K562 (cell line): ENCODE measurements around the gene KLK13. TPM values are rescaled to one million over a fixed set of nuclear protein-coding genes. Genes with fewer than 3 reads are reported as not detected.
A peak's percentile ranks its signal among the peaks of the same experiment; 100 is the strongest.

Source experiments
- ATAC-seq: fragments of 200-7000 bp; cut with Tn5 transposase; 3 replicates; pipeline ENCODE4 v1.9.1; 2020; ENCODE audit warnings: moderate library complexity
- BruUV-seq: library from RNA; stranded (reverse); fragments of 400-500 nt; replicated peaks from 2 replicates; lab custom pipeline; 2021; lab: Mats Ljungman, UMichigan
- CTCF ChIA-PET: fragments of 300-600 bp; formaldehyde crosslinking; extraction: SDS; loops from one replicate; lab custom pipeline; 2021; ENCODE audit warnings: low intra/inter-chr PET ratio; lab: Yijun Ruan, JAX
- POLR2A ChIA-PET: fragments of 300-600, 350-650 bp; sonication (Branson Sonifier 250); formaldehyde crosslinking; extraction: SDS; loops from one replicate; lab custom pipeline; 2021; ENCODE audit warnings: antibody characterized with exemption, inconsistent platforms; lab: Yijun Ruan, JAX
- DNase-seq, 4 experiments: peaks; one replicate each; pipeline versions ENCODE4 v3.0.0 to v3.0.0-alpha.2; 2011 to 2018; ENCODE audit warnings: low spot score in 3 of 4, mixed read lengths in 3 of 4; ENCODE audit errors: extremely low read depth in 1 of 4
- FAIRE-seq: peaks from 2 replicates; lab custom pipeline; 2011; peaks lifted over from hg19 to GRCh38; lab: Jason Lieb, UNC
- H2AFZ ChIP-seq: 2 replicates; pipeline ENCODE4 v1.6.0; 2011; ENCODE audit warnings: low read depth, low read length, control low read depth, inconsistent platforms
- H3K27ac ChIP-seq: fragments of 200-600 bp; 3 replicates; pipeline ENCODE4 v1.8.0; 2011; ENCODE audit warnings: low read depth, mild to moderate bottlenecking, control low read depth, inconsistent platforms, low read length, moderate library complexity, mixed read lengths; ENCODE audit errors: extremely low read depth
- H3K27me3 ChIP-seq, 2 experiments: fragments of 300-600 bp in 1 of 2; 2 replicates in 1 of 2; 3 replicates in 1 of 2; pipeline versions ENCODE4 v1.6.0 to v1.8.0; 2011; ENCODE audit warnings: inconsistent platforms in 2 of 2, low read length in 2 of 2, mild to moderate bottlenecking in 1 of 2, mixed read lengths in 1 of 2, moderate library complexity in 1 of 2; ENCODE audit not compliant: control insufficient read depth in 2 of 2, insufficient read depth in 2 of 2
- H3K36me3 ChIP-seq: fragments of 300-600 bp; 3 replicates; pipeline ENCODE4 v1.8.0; 2011; ENCODE audit warnings: mild to moderate bottlenecking, low read length, inconsistent platforms; ENCODE audit not compliant: control insufficient read depth, insufficient read depth
- H3K4me1 ChIP-seq, 2 experiments: fragments of 200-600 bp in 1 of 2; replicated peaks in 1 of 2; 2 replicates in 1 of 2; 3 replicates in 1 of 2; pipeline versions ENCODE4 v1.5.1 to v1.8.0; 2011; ENCODE audit warnings: inconsistent platforms in 2 of 2, low read length in 2 of 2, mild to moderate bottlenecking in 1 of 2, mixed read lengths in 1 of 2, moderate library complexity in 1 of 2; ENCODE audit not compliant: control insufficient read depth in 2 of 2, insufficient read depth in 2 of 2
- H3K4me2 ChIP-seq: 2 replicates; pipeline ENCODE4 v1.6.1; 2011; ENCODE audit warnings: low read length, control low read depth, inconsistent platforms, mixed read lengths; ENCODE audit not compliant: insufficient read depth
- H3K4me3 ChIP-seq: fragments of 200-600 bp; sonication (generic), shearing (Covaris generic); 2 replicates; pipeline ENCODE4 v1.5.1; 2016; ENCODE audit warnings: control low read depth, inconsistent platforms
- H3K79me2 ChIP-seq: fragments of 200-600 bp; 3 replicates; pipeline ENCODE4 v1.8.0; 2011; ENCODE audit warnings: low read length, inconsistent platforms; ENCODE audit not compliant: control insufficient read depth, insufficient read depth
- H3K9ac ChIP-seq, 2 experiments: 2 replicates each; pipeline versions ENCODE4 v1.6.0 to v1.6.1; 2011; ENCODE audit warnings: low read depth in 2 of 2, low read length in 2 of 2, control low read depth in 1 of 2, inconsistent platforms in 1 of 2, mild to moderate bottlenecking in 1 of 2, mixed read lengths in 1 of 2; ENCODE audit not compliant: insufficient read depth in 1 of 2
- H3K9me1 ChIP-seq: one replicate; pipeline ENCODE4 v1.6.0; 2011; ENCODE audit warnings: inconsistent platforms, mild to moderate bottlenecking, low read length, moderate library complexity; ENCODE audit not compliant: control insufficient read depth, insufficient read depth
- H3K9me3 ChIP-seq: replicated peaks from 2 replicates; pipeline ENCODE4 v1.5.1; 2011; ENCODE audit warnings: low read depth, low read length, inconsistent platforms; ENCODE audit not compliant: control insufficient read depth, insufficient read depth
- H4K20me1 ChIP-seq: replicated peaks from 2 replicates; pipeline ENCODE4 v1.6.1; 2011; ENCODE audit warnings: low read length, inconsistent platforms, mixed read lengths; ENCODE audit not compliant: control insufficient read depth, insufficient read depth
- BCL6 ChIP-seq: fragments of 250-450 bp; sonication (Bioruptor Pico); IDR thresholded peaks from 2 replicates; pipeline ENCODE4 v1.4.0; 2020
- HDAC8 ChIP-seq: fragments of 450-650 bp; IDR thresholded peaks from 2 replicates; pipeline ENCODE4 v1.6.1; 2016; ENCODE audit warnings: mild to moderate bottlenecking, missing genetic modification characterization, moderate library complexity, missing compliant biosample characterization
- PTRF ChIP-seq: fragments of 450-650 bp; IDR thresholded peaks from 2 replicates; pipeline ENCODE4 v1.6.1; 2016; ENCODE audit warnings: mild to moderate bottlenecking, missing genetic modification characterization, missing compliant biosample characterization
- PTTG1 ChIP-seq: fragments of 450-650 bp; IDR thresholded peaks from 2 replicates; pipeline ENCODE4 v1.6.1; 2016; ENCODE audit warnings: low read depth, mild to moderate bottlenecking, missing genetic modification characterization, missing compliant biosample characterization
- RBBP5 ChIP-seq: fragments of 200-600 bp; sonication (generic); IDR thresholded peaks from 2 replicates; pipeline ENCODE4 v1.6.1; 2012; ENCODE audit warnings: borderline replicate concordance, mild to moderate bottlenecking, low read length, control low read depth, inconsistent platforms; ENCODE audit not compliant: insufficient read depth, poor library complexity, severe bottlenecking
- U2AF1 ChIP-seq: fragments of 200-400 bp; formaldehyde crosslinking; optimal IDR thresholded peaks from 2 replicates; pipeline ENCODE3; 2017; ENCODE audit warnings: mild to moderate bottlenecking, low read depth, low read length, moderate library complexity
- ZNF778 ChIP-seq: fragments of 450-650 bp; formaldehyde crosslinking; IDR thresholded peaks from 2 replicates; pipeline ENCODE4 v1.4.0; 2020; ENCODE audit warnings: mild to moderate bottlenecking, moderate library complexity
- WGBS: fragments of 100-300 bp; shearing (Covaris generic); methylation state at CpG from one replicate; pipeline ENCODE4 v1.1.6; 2016; ENCODE audit warnings: low coverage, mixed read lengths; ENCODE audit not compliant: insufficient coverage; ENCODE audit errors: missing lambda C conversion rate; 5-methylcytosine and 5-hydroxymethylcytosine counted together
- in situ Hi-C: fragments of 300-500 bp; cut with MboI; formaldehyde crosslinking; loops from 4 replicates; pipeline ENCODE4 v1.15.0; 2018; ENCODE audit warnings: inconsistent platforms, mixed read lengths
- intact Hi-C: fragments of 100-400 bp; cut with micrococcal nuclease; formaldehyde crosslinking; loops from 2 replicates; pipeline ENCODE4 v1.14.2; 2022
- polyA plus RNA-seq, 8 experiments: library from polyadenylated mRNA; depleted of rRNA in 4 of 8; stranded (reverse) in 5 of 8; unstranded in 3 of 8; fragments of >200 nt; fragmentation: Nextera tagmentation in 2 of 8; fragmentation: Illumina TruSeq in 1 of 8; extraction: Ambion mirVana in 2 of 8; extraction: Trizol in 1 of 8; gene quantifications; 2 replicates each; pipeline versions ENCODE4 v1.2.1 to v1.2.3, GENCODE V29; 2011 to 2014; ENCODE audit warnings: inconsistent platforms in 1 of 8, missing spikeins in 1 of 8
- total RNA-seq, 7 experiments: library from RNA; depleted of rRNA in 6 of 7; stranded (reverse); fragments of >200 nt in 6 of 7; fragmentation: Illumina TruSeq in 2 of 7; extraction: Trizol in 2 of 7; gene quantifications; 2 replicates each; pipeline versions ENCODE4 v1.2.1 to v1.2.3, GENCODE V29; 2011 to 2021; ENCODE audit warnings: low replicate concordance in 1 of 7
- TF ChIP-seq, protein P1 (sequence below): IDR thresholded peaks from 2 replicates; pipeline ENCODE4 v1.6.1; 2016; ENCODE audit warnings: missing genetic modification characterization, missing compliant biosample characterization
- TF ChIP-seq, protein P2 (sequence below): fragments of 450-650 bp; formaldehyde crosslinking; IDR thresholded peaks from 2 replicates; pipeline ENCODE4 v1.4.0; 2020; ENCODE audit warnings: mild to moderate bottlenecking, mixed read lengths
- TF ChIP-seq, protein P3 (sequence below): sonication (generic); formaldehyde crosslinking; IDR thresholded peaks from 2 replicates; pipeline ENCODE4 v1.9.0; 2022; ENCODE audit warnings: mild to moderate bottlenecking, missing genetic modification reagents

The KLK13 gene
- total and polyA plus RNA-seq, 9 of the 15 experiments (the other 6 are each of a cell fraction or from before 2014, with no cell fraction given) = 0.72 to 9.0 (median 2.3) TPM

DNA sequence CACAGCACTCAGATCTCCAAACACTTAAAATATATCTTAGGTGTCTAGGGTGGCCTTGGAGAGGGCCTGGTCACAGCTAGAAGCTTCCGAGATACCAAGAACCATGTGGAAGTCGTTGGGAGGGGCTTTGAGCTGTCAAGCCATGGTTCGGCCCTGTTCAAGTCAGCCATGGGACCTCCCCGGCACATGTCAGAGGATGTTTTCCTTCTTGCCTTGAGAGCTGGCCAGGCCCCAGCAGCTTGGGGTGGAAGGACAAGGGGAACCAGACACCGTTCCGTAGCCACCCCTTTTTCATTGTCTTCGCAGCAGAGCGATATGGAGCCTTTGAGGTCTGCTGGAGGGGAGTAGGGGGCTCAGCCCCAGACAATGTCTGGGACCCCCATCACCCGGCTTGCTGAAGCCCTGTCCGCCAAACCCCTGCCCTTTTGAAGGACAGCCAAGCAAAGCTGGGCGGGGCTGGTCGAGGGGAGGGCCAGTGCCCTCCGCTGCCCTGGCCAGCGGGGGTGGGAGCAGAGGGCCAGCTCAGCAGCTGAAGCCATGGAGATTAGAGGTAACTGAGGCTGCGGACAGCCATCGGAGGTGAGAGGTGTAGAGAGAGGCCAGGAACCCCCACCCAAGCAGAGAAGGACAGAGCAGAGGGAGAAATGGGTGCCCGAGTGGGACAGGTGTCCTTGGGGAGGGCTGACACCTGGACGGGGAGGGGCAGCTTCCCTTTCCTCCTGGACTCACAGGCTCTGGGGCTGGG, 38.9 kb downstream of the KLK13 start:
- no peak for ATAC-seq
- Histone ChIP-seq H3K9me1 (peaks cover 1% of the 10 kb centered on the region), H3K4me1 (peaks cover 2 to 7% of the 10 kb centered on the region in 2 experiments; a peak in 4 of 5 replicates), H3K27me3 (peaks cover 25 to 68% of the 10 kb centered on the region in 2 experiments), H3K4me2 (no peak overlapping the region)
- BruUV-seq = no TSS peak
- CTCF ChIA-PET = no interaction called here
- no peak for DNase-seq
- no peak for TF ChIP-seq ZNF778 (CRISPR knock-in tag)
- TF ChIP-seq RBBP5 = no peak
- no peak for TF ChIP-seq BCL6 (CRISPR knock-in tag)
- TF ChIP-seq U2AF1 = no peak
- no peak for TF ChIP-seq HDAC8 (tag)
- TF ChIP-seq, protein P1, sequence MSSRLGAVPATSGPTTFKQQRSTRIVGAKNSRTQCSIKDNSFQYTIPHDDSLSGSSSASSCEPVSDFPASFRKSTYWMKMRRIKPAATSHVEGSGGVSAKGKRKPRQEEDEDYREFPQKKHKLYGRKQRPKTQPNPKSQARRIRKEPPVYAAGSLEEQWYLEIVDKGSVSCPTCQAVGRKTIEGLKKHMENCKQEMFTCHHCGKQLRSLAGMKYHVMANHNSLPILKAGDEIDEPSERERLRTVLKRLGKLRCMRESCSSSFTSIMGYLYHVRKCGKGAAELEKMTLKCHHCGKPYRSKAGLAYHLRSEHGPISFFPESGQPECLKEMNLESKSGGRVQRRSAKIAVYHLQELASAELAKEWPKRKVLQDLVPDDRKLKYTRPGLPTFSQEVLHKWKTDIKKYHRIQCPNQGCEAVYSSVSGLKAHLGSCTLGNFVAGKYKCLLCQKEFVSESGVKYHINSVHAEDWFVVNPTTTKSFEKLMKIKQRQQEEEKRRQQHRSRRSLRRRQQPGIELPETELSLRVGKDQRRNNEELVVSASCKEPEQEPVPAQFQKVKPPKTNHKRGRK (tag) = no peak
- TF ChIP-seq, protein P2, sequence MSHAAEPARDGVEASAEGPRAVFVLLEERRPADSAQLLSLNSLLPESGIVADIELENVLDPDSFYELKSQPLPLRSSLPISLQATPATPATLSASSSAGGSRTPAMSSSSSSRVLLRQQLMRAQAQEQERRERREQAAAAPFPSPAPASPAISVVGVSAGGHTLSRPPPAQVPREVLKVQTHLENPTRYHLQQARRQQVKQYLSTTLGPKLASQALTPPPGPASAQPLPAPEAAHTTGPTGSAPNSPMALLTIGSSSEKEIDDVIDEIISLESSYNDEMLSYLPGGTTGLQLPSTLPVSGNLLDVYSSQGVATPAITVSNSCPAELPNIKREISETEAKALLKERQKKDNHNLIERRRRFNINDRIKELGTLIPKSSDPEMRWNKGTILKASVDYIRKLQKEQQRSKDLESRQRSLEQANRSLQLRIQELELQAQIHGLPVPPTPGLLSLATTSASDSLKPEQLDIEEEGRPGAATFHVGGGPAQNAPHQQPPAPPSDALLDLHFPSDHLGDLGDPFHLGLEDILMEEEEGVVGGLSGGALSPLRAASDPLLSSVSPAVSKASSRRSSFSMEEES (CRISPR knock-in tag) = no peak
- no peak for TF ChIP-seq PTRF
- TF ChIP-seq PTTG1 (tag) = no peak
- TF ChIP-seq, protein P3, sequence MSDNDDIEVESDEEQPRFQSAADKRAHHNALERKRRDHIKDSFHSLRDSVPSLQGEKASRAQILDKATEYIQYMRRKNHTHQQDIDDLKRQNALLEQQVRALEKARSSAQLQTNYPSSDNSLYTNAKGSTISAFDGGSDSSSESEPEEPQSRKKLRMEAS (CRISPR knock-in tag) = no peak
- TF ChIP-seq, all 486 proteins: peak for 0
- Histone ChIP-seq H3K9me3 (no peaks in the 10 kb centered on the region), H3K27ac (no peak overlapping the region), H3K79me2 (no peaks in the 10 kb centered on the region), H3K9ac (peak overlapping the region in 1 of 2 experiments; percentile 58; a peak in 1 of 4 replicates), H4K20me1 (0 out of 2 replicates have a peak, but pooled peaks cover 8% of the 10 kb centered on the region), H3K36me3 (no peaks in the 10 kb centered on the region), H3K4me3 (no peak overlapping the region), H2AFZ (no peak overlapping the region)
- intact Hi-C loops = no loop called here
- WGBS = 1% methylated on average over 15 of the region's 18 CpGs
- POLR2A ChIA-PET = interaction anchor here (0.6 kb wide), 1 partner anchor 22 kb away, joined by 3 read pairs; no protein-coding TSS in a partner anchor
- in situ Hi-C loops = no loop called here
- no peak for FAIRE-seq
